Esophagus squamous epithelium (tissue), 4 donors: ENCODE measurements around the gene RBMS3.

Source experiments
- CTCF ChIP-seq, 6 experiments: fragments of 450-650 bp in 4 of 6; fragments of 200-600 bp in 2 of 6; sonication (generic) in 2 of 6; IDR thresholded peaks; one replicate each; pipeline ENCODE4 v1.5.1; 2016 to 2019; ENCODE audit warnings: antibody characterized with exemption in 6 of 6, mild to moderate bottlenecking in 4 of 6, moderate library complexity in 4 of 6
- POLR2A ChIP-seq, 4 donors: fragments of 450-650 bp; IDR thresholded peaks; one replicate each; pipeline ENCODE4 v1.6.1; 2017; ENCODE audit warnings: antibody characterized with exemption in 4 of 4, mild to moderate bottlenecking in 4 of 4, moderate library complexity in 3 of 4

- TF ChIP-seq POLR2A (IDR thresholded peaks at IDR 0.05) (no peak), CTCF (IDR thresholded peaks at IDR 0.05) (no peak)
Measured at GRCh38 chr3:29991198-29991597, 710.3 kb downstream of the RBMS3 start.
